Head of caudate nucleus (tissue), 42 donors: Measurements from ENCODE around the gene RGS7.
"Not testable (repeated sequence)": the region's sequence is repeated elsewhere in the genome, so short reads cannot be mapped to it uniquely, and the experiment has no call there.

Experiments
- DNase-seq, 42 donors: peaks; one replicate each; pipeline versions ENCODE4 v3.0.0 to v3.0.0-alpha.2; 2020 to 2021; ENCODE audit warnings: mixed read lengths in 7 of 42
- intact Hi-C: fragments of 100-400 bp; cut with DNase I; formaldehyde crosslinking; loops from one replicate; pipeline ENCODE4 v1.15.0; 2022

Gene RGS7

GRCh38 chr1:241286486-241286885 lies 70.5 kb downstream of the RGS7 start:
- intact Hi-C loops: no loop called here
- DNase-seq: no peak

- intact Hi-C loops: no loop called here
- DNase-seq: no peak
These were observed 80.6 kb downstream of the RGS7 start for GRCh38 chr1:241276391-241276790.

GRCh38 chr1:241275981-241276380 lies 81.0 kb downstream of the RGS7 start:
- intact Hi-C loops: no loop called here
- DNase-seq: no peak

DNA sequence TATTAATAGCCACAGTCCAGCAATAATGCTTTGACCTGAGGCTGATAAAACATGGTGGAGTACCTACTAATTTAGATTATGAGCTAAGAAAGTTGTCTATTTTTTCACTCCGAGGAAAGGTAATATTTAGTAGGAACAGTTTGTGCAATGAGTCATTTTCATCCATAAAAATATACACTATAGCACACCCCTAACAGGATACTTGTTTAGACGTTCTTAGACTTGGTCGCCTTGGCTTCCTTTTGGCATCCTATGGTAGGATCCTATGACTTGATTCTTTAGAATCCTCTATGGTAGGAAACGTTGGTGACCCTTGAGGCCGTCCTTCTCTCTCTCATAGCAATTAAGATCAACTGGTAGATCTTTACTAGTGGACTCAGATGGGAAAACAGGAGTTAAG lies 81.8 kb downstream of the RGS7 start:
- intact Hi-C loops: no loop called here
- no peak for DNase-seq

- intact Hi-C loops: no loop called here
- DNase-seq: no peak
These were observed 82.3 kb downstream of the RGS7 start for GRCh38 chr1:241274693-241275092.

DNA sequence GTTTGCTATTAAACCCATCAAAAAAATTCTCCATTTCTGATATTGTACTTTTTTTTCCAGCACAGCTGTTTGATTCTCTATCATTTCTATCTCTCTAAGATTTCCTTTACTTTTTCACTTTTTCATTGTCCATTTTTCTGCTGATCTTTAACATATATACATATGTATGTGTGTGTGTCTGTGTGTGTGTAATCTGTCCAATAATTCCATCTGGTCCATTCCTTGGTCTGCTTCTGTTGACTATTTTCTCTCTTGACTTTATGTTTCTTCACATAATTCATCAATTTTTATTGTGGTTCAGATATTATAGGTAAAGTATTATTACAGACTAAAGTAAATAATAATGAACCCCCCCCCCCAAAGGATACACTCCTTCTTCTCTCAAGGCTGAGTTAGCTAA lies 84.2 kb downstream of the RGS7 start:
- DNase-seq: no peak
- intact Hi-C loops: no loop called here

GRCh38 chr1:241271427-241271826 lies 85.6 kb downstream of the RGS7 start:
- intact Hi-C loops: no loop called here
- no peak for DNase-seq

GRCh38 chr1:241270016-241270415 lies 87.0 kb downstream of the RGS7 start:
- DNase-seq: no peak
- intact Hi-C loops: no loop called here

GRCh38 chr1:241269116-241269515 lies 87.9 kb downstream of the RGS7 start:
- peak in 19 of 42 donors; percentile 3 to 52 (median 19) for DNase-seq
- intact Hi-C loops: no loop called here

GRCh38 chr1:241266121-241266520 lies 90.9 kb downstream of the RGS7 start:
- intact Hi-C loops: no loop called here
- DNase-seq: no peak

DNA sequence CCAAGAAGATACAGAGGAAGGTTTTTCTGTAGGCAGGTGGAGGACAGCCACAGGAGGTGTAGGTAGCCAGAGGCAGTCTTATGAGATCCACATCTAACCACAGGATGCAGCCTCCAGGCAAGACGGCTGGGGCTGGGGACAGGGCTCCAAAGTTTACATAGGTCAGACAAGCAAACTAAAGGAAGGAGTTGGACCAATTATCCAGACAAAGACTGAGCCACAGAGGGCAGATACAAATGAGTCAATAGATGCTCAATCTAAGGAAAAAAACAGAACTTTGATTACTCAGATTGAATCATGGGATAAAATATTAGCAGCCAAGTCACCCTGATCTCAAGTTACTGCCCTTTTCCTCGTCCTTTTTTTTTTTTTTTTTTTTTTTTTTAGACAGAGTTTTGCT lies 91.6 kb downstream of the RGS7 start:
- no peak for DNase-seq
- intact Hi-C loops: no loop called here

DNA sequence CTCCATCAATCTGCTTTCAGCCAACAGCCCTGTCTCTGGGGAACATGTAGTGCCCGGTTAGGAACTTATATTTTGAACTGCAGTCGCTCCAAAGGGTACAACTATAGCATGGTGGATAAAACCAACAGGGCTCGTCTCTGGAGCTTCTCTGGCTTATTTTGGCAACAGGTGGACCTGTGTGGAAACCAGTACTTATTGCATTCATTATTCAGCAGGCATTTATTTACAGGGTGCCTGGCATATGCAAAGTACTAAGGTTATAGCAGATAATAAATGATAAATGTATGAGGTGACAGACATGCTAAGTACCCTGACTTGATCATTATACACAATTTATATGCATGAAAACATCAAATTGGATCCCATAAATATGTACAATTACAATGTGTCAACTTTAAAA lies 93.7 kb downstream of the RGS7 start:
- DNase-seq: no peak
- intact Hi-C loops: no loop called here

- no peak for DNase-seq
- intact Hi-C loops: no loop called here
These were observed 103.5 kb downstream of the RGS7 start for GRCh38 chr1:241253471-241253870.

DNA sequence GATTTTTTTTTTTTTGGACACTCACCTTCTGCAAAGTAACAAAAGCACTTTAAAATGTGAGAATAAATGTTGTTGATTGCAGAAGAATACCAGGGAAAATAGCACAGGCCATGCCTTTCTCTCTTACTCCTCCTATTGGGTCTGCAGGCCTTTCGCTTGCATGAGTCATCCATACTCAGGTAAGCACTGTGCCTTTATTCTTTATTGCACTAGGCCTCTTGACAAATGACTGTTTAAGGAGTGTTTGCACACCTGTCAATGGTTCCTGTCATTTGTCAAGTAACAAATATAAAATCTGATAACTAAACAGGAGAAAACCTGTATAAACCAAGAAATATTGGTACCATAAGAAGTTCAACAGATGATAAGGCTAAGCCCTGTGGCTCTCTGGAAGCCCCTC lies 106.5 kb downstream of the RGS7 start:
- intact Hi-C loops: no loop called here
- DNase-seq: no peak

DNA sequence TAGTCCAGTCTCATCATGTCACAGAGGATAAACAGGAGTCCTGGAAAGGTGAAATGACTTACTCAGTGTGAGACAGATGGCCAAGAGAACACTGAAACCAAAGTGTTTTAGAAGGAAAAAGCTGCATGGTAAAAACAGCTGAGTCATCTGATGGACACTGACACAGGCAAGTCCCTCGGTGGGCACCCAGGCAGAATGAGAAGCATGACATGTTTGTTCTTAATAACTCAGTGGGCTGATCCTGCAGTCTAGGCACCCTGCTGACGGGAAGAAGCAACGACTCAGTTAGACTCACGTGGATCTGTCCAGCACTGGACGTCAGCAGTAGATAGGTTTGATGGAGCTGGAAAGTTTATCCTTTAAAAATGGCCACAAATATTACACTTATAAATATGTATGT lies 116.9 kb downstream of the RGS7 start:
- intact Hi-C loops: no loop called here
- peak in 1 of 42 donors; percentile 55 for DNase-seq

- no peak for DNase-seq
- intact Hi-C loops: no loop called here
These were observed 119.1 kb downstream of the RGS7 start for GRCh38 chr1:241237873-241238272.

DNA sequence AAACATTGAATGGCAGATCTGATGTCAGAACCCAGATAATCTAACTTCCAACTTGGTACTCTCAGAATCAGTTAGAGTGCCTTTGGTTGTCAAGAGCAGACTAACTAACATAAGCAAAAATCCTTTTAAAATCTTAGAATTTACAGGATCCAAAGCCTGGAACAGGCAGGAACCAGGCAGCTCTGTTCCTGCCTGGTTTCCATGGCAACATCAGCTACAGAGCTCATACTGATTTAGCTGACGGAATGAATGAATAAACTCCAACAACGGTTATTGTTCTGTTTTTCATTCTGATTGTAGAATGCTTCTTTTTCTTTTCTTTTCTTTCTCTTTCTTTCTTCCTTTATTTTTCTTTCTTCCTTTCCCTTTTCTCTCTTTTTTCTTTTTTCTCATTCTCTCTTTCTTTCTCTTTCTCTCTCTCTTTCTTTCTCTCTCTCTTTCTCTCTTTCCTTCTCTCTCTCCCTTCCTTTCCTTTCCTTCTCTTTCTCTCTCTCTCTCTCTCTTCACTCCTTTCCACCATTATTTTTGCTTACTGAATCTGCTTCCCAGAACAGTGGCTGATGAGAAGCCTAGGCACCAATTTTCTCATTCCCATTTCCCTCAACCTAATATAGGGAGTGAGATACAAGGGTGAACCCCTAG lies 121.6 kb downstream of the RGS7 start:
- intact Hi-C loops: no loop called here
- peak in 28 of 42 donors; percentile 30 to 85 (median 50) for DNase-seq

- DNase-seq: no peak
- intact Hi-C loops: no loop called here
These were observed 127.3 kb downstream of the RGS7 start for GRCh38 chr1:241229711-241230110.

DNA sequence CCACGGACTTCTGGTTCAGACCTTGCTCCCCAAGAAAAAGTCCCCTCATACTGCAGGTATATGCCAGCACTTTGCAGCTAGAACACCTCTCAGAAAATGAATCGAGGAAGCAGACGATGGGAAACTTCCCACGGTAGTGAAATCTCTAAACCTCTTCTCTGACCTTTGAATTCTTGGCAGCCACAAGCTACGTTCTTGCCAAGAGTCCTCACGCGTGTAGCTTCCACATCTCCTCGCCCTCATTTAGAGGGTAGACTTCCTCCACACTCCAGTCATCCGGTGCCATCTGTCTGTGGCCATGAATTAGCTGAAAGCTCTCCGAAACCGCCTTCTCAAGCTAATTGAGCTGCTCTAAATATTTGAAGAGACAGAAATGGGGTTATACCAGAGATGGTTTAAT lies 127.8 kb downstream of the RGS7 start:
- intact Hi-C loops: no loop called here
- peak in 24 of 42 donors; percentile 5 to 71 (median 23) for DNase-seq

GRCh38 chr1:241228339-241228738 lies 128.7 kb downstream of the RGS7 start:
- no peak for DNase-seq
- intact Hi-C loops: no loop called here

GRCh38 chr1:241225741-241226140 lies 131.3 kb downstream of the RGS7 start:
- intact Hi-C loops: no loop called here
- DNase-seq: no peak

DNA sequence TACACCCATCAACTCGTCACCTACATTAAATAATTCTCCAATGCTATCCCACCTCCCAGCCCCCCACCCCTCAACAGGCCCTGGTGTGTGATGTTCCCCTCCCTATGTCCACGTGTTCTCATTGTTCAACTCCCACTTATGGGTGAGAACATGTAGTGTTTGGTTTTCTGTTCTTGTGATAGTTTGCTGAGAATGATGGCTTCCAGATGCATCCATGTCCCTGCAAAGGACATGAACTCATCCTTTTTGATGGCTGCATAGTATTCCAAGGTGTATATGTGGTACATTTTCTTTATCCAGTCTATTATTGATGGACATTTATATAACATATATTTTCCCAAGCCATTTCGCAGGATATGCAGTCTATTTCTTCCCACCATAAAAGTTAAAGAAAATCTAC lies 132.8 kb downstream of the RGS7 start:
- intact Hi-C loops, DNase-seq: not testable (repeated sequence)
